Esophagus squamous epithelium (tissue), 5 donors: ENCODE measurements around the gene C2orf76. TPM values are rescaled to one million over a fixed set of nuclear protein-coding genes. Genes with fewer than 3 reads are reported as not detected.
"Not testable (repeated sequence)": the region's sequence is repeated elsewhere in the genome, so short reads cannot be mapped to it uniquely, and the experiment has no call there.

ENCODE experiments used
- DNase-seq: peaks from one replicate; lab custom pipeline; 2025; lab: John Stamatoyannopoulos, UW
- H3K27ac ChIP-seq, 4 donors: fragments of 200-600 bp; sonication (generic); one replicate each; pipeline ENCODE4 v1.5.1; 2016 to 2019; ENCODE audit warnings: mild to moderate bottlenecking in 1 of 4
- H3K27me3 ChIP-seq, 4 donors: fragments of 200-600 bp; sonication (generic); 1 replicate in 3 of 4; 2 replicates in 1 of 4; pipeline versions ENCODE4 v1.5.1 to v1.6.0; 2017 to 2021; ENCODE audit warnings: antibody characterized with exemption in 1 of 4
- H3K36me3 ChIP-seq, 3 donors: fragments of 200-600 bp; sonication (generic); one replicate each; pipeline ENCODE4 v1.5.1; 2016 to 2019
- H3K4me1 ChIP-seq, 3 donors: fragments of 200-600 bp; sonication (generic); one replicate each; pipeline ENCODE4 v1.5.1; 2017 to 2019
- H3K4me3 ChIP-seq, 4 donors: fragments of 200-600 bp; sonication (generic); 1 replicate in 3 of 4; 2 replicates in 1 of 4; pipeline ENCODE4 v1.5.1; 2016 to 2019; ENCODE audit warnings: mild to moderate bottlenecking in 2 of 4, moderate library complexity in 1 of 4
- H3K9me3 ChIP-seq, 3 donors: fragments of 200-600 bp; sonication (generic); one replicate each; pipeline ENCODE4 v1.5.1; 2016 to 2019
- POLR2A ChIP-seq, 4 donors: fragments of 450-650 bp; IDR thresholded peaks; one replicate each; pipeline ENCODE4 v1.6.1; 2017; ENCODE audit warnings: antibody characterized with exemption in 4 of 4, mild to moderate bottlenecking in 4 of 4, moderate library complexity in 3 of 4
- WGBS, 2 donors: methylation state at CpG; one replicate each; pipeline ENCODE4 v1.1.5; 2018; 5-methylcytosine and 5-hydroxymethylcytosine counted together
- intact Hi-C: fragments of 100-400 bp; cut with DNase I; formaldehyde crosslinking; loops from one replicate; pipeline ENCODE4 v1.15.0; 2022
- total RNA-seq, 4 donors: library from RNA; depleted of rRNA; stranded (reverse); fragments of >200 nt; gene quantifications; one replicate each; pipeline ENCODE4 v1.1.0, GENCODE V29; 2016
- TF ChIP-seq, protein P1 (sequence below), 6 experiments: fragments of 450-650 bp in 4 of 6; fragments of 200-600 bp in 2 of 6; sonication (generic) in 2 of 6; IDR thresholded peaks; one replicate each; pipeline ENCODE4 v1.5.1; 2016 to 2019; ENCODE audit warnings: antibody characterized with exemption in 6 of 6, mild to moderate bottlenecking in 4 of 6, moderate library complexity in 4 of 6
- donor health status: DM: yes; HTN: yes; CAD: no.

C2orf76 gene
- total RNA-seq, 4 donors from 2014 or later = 5.7 to 9.7 (median 8.4) TPM

DNA sequence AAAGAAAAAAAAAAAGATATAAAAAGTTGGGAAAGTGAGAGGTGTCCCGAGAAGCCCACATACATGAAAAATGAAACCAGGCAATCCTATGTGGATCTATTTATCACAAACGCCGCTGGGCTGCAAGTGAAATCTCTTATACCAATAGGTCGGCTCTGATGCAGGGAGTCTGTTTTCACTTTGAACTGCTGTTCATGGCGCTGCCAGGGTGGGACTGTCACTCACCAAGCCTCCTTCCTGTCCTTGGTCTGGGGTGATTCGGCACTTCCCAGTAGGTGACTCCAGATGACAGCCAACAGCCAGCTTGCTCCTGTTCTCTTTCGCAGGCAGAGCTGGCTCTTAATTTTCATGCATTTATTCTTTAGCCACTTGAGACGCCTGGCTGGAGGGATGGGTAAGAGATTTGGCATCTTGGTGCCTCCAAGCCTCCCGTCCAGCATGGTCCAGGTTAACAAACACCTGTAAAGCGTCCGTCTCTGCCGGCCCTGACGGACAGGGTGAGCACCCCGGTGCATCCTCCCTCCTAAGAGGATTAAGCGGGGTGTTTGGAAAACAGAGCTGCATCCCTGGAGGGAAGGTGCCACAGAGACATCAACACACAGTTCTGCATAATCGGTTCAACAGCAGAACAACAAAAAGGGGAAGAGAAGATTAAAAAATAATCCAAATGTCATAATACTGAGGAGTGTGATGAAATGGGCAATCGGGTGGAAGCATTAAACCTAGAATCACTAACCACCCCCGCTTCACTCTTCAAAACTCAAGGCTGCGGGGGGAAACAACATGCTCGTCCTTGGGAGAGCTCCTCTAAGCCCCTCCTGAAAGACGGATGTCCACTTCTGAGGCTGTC, 84.3 kb downstream of the C2orf76 start:
- DNase-seq = no peak
- no peaks in the 10 kb centered on the region for H3K27me3 ChIP-seq
- peak overlapping the region; percentile 62 to 78 (median 70) for H3K27ac ChIP-seq
- no peaks in the 10 kb centered on the region for H3K36me3 ChIP-seq
- TF ChIP-seq, protein P1, sequence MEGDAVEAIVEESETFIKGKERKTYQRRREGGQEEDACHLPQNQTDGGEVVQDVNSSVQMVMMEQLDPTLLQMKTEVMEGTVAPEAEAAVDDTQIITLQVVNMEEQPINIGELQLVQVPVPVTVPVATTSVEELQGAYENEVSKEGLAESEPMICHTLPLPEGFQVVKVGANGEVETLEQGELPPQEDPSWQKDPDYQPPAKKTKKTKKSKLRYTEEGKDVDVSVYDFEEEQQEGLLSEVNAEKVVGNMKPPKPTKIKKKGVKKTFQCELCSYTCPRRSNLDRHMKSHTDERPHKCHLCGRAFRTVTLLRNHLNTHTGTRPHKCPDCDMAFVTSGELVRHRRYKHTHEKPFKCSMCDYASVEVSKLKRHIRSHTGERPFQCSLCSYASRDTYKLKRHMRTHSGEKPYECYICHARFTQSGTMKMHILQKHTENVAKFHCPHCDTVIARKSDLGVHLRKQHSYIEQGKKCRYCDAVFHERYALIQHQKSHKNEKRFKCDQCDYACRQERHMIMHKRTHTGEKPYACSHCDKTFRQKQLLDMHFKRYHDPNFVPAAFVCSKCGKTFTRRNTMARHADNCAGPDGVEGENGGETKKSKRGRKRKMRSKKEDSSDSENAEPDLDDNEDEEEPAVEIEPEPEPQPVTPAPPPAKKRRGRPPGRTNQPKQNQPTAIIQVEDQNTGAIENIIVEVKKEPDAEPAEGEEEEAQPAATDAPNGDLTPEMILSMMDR (IDR thresholded peaks at IDR 0.05) = no peak
- TF ChIP-seq POLR2A (IDR thresholded peaks at IDR 0.05) = no peak
- WGBS, 2 donors = 66 to 76% methylated on average over 19 to 21 of the region's 21 CpGs
- intact Hi-C loops = loop anchor here (10.0 kb wide), 1 partner anchor 398 kb away; no protein-coding TSS in a partner anchor
- H3K4me3 ChIP-seq = no peak overlapping the region
- no peaks in the 10 kb centered on the region for H3K9me3 ChIP-seq
- H3K4me1 ChIP-seq = peaks cover 11 to 26% (median 13%) of the 10 kb centered on the region in 3 donors

DNA sequence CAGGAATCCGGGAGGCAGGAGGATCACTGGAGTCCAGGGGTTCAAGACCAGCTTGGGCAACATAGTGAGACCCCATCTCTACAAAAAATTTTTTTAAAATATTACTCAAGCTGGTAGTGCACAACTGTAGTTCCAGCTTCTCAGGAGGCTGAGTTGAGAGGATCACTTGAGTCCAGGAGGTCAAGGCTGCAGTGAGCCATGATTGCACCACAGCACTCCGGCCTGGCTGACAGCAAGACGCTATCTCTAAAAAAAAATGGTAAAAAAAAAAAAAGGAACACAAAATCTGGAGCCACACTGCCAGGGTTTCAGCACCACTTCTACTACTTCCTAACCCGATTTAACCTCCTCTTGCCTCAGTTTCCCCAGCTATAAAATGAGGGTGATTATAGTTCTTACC, 86.0 kb downstream of the C2orf76 start:
- intact Hi-C loops = loop anchor here (10.0 kb wide), 1 partner anchor 396 kb away; no protein-coding TSS in a partner anchor
- no peak for DNase-seq
- 62 to 71% methylated on average over 4 of the region's 4 CpGs for WGBS, 2 donors
- Histone ChIP-seq H3K9me3 (no peaks in the 10 kb centered on the region), H3K4me3 (no peak overlapping the region), H3K4me1 (peaks cover 11 to 26% (median 13%) of the 10 kb centered on the region in 3 donors), H3K27me3 (no peaks in the 10 kb centered on the region), H3K27ac (no peak overlapping the region), H3K36me3 (no peaks in the 10 kb centered on the region)
- TF ChIP-seq POLR2A (IDR thresholded peaks at IDR 0.05) = no peak

DNA sequence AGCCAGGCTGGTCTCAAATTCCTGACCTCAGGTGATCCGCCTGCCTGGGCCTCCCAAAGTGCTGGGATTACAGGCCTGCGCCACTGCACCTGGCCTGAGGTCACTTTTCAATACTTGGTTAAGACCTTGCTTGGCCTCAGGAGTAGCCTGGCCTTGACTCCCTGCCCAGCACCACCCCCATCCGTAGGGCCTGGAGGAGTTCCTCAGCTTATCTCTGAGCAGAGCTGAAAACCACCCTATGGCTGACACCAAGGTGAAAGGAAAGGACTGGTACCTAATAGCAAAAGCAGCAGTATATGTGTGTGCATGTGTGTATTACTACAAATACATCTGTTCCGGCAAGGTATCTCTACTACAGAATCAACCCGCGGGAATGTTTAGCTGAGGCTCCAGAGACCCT, 87.0 kb downstream of the C2orf76 start:
- Histone ChIP-seq H3K27ac (no peak overlapping the region), H3K4me3 (no peak overlapping the region), H3K27me3 (no peaks in the 10 kb centered on the region), H3K4me1 (peaks cover 11 to 25% (median 12%) of the 10 kb centered on the region in 3 donors), H3K9me3 (no peaks in the 10 kb centered on the region), H3K36me3 (no peaks in the 10 kb centered on the region)
- intact Hi-C loops = loop anchor here (10.0 kb wide), 1 partner anchor 395 kb away; no protein-coding TSS in a partner anchor
- no peak for TF ChIP-seq POLR2A (IDR thresholded peaks at IDR 0.05)
- TF ChIP-seq, protein P1 (IDR thresholded peaks at IDR 0.05) = no peak
- 87 to 100% methylated on average over 4 to 5 of the region's 6 CpGs for WGBS, 2 donors
- DNase-seq = no peak

DNA sequence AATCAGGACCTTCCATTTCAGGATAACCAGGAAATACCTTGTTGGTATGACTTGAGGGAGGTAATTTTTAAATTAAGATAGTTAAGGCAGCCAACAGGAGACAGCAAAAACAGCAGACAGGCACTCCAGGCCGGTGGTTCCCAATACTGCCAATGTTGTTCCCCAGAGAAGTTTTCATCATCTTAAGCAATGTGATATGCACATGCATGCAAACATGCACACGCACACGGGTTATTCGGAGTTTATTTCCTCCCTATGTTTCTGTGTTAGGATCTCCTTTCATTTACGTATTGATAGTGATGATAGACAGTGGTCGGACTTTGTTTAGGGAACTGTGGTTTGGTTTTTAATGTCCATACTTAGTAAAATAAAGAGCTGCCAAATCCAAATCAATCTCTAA, 87.7 kb downstream of the C2orf76 start:
- TF ChIP-seq, protein P1 (IDR thresholded peaks at IDR 0.05) = no peak
- TF ChIP-seq POLR2A (IDR thresholded peaks at IDR 0.05) = no peak
- intact Hi-C loops = no loop called here
- no peak overlapping the region for H3K4me3 ChIP-seq
- H3K27me3 ChIP-seq = no peaks in the 10 kb centered on the region
- H3K36me3 ChIP-seq = no peaks in the 10 kb centered on the region
- H3K4me1 ChIP-seq = peaks cover 8 to 17% (median 9%) of the 10 kb centered on the region in 3 donors
- H3K9me3 ChIP-seq = no peaks in the 10 kb centered on the region
- 90 to 91% methylated on average over 6 of the region's 6 CpGs for WGBS, 2 donors
- H3K27ac ChIP-seq = no peak overlapping the region
- no peak for DNase-seq

DNA sequence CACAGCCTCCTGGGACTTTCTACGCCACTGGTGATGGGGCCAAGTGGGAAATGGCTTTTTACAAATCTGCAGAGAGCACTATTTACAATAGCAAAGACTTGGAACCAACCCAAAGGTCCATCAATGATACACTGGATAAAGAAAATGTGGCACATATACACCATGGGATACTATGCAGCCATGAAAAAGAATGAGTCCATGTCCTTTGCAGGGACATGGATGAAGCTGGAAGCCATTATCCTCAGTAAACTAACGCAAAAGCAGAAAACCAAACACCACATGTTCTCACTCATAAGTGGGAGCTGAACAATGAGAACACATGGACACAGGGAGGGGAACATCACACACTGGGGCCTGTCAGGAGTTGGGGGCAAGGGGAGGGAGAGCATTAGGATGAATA, 88.2 kb downstream of the C2orf76 start:
- intact Hi-C loops, H3K36me3 ChIP-seq, H3K27me3 ChIP-seq, H3K27ac ChIP-seq, DNase-seq, H3K9me3 ChIP-seq, H3K4me3 ChIP-seq: not testable (repeated sequence)
- WGBS, 2 donors = 78 to 95% methylated on average over 1 of the region's 2 CpGs
- H3K4me1 ChIP-seq = peaks cover 6 to 12% (median 7%) of the 10 kb centered on the region in 3 donors

DNA sequence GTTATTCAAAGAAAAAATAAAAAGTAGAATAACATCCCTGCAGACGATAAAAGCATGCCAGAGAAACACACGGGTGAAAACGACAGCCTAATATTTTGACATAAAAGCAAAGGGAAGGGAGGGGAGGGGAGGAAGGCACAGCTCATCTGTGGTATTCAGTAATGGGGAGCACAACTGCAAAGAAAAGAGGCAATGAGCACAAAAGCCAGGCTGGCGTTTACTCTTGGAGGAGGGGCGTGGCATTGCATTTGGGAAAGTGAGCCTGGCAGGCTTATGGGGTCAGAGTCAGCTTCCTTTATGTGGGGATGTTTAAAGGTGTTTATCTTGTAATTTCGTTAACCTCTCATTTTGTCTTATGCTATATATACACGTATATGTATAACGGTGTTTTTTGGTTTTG, 89.8 kb downstream of the C2orf76 start:
- Histone ChIP-seq H3K27ac (no peak overlapping the region), H3K4me3 (no peak overlapping the region), H3K9me3 (no peaks in the 10 kb centered on the region), H3K4me1 (no peaks in the 10 kb centered on the region), H3K27me3 (no peaks in the 10 kb centered on the region), H3K36me3 (no peaks in the 10 kb centered on the region)
- WGBS, 2 donors = 45 to 51% methylated on average over 8 of the region's 8 CpGs
- no peak for DNase-seq
- no peak for TF ChIP-seq POLR2A (IDR thresholded peaks at IDR 0.05)
- TF ChIP-seq, protein P1 (IDR thresholded peaks at IDR 0.05) = no peak
- intact Hi-C loops = no loop called here
